Subcutaneous abdominal adipose tissue (tissue), 5 donors: ENCODE data around the gene LRRTM4.
"Not testable (repeated sequence)": the region's sequence is repeated elsewhere in the genome, so short reads cannot be mapped to it uniquely, and the experiment has no call there.

Experiments
- H3K27ac ChIP-seq: one replicate; pipeline ENCODE4 v1.7.0; 2013; ENCODE audit warnings: low read depth, mild to moderate bottlenecking, inconsistent platforms, low read length, moderate library complexity
- H3K27me3 ChIP-seq, 5 donors: one replicate each; pipeline ENCODE4 v1.7.0; 2013; ENCODE audit warnings: low read length in 5 of 5, inconsistent platforms in 1 of 5; ENCODE audit not compliant: control insufficient read depth in 5 of 5, insufficient read depth in 4 of 5
- H3K36me3 ChIP-seq, 5 donors: one replicate each; pipeline ENCODE4 v1.7.0; 2013; ENCODE audit warnings: low read length in 5 of 5; ENCODE audit not compliant: control insufficient read depth in 5 of 5, insufficient read depth in 5 of 5
- H3K4me1 ChIP-seq, 5 donors: one replicate each; pipeline ENCODE4 v1.7.0; 2013; ENCODE audit warnings: low read length in 5 of 5, mild to moderate bottlenecking in 3 of 5, moderate library complexity in 1 of 5; ENCODE audit not compliant: control insufficient read depth in 5 of 5, insufficient read depth in 5 of 5
- H3K4me3 ChIP-seq, 5 donors: one replicate each; pipeline ENCODE4 v1.7.0; 2013; ENCODE audit warnings: low read length in 5 of 5, low read depth in 1 of 5
- H3K9ac ChIP-seq, 5 donors: one replicate each; pipeline ENCODE4 v1.7.0; 2013; ENCODE audit warnings: low read length in 5 of 5, mild to moderate bottlenecking in 4 of 5, moderate library complexity in 3 of 5
- H3K9me3 ChIP-seq, 5 donors: one replicate each; pipeline ENCODE4 v1.7.0; 2013; ENCODE audit warnings: low read length in 5 of 5; ENCODE audit not compliant: control insufficient read depth in 5 of 5
- donor health status: healthy.
- donor health status: healthy.
- donor health status: healthy.
- donor health status: healthy.
- donor health status: healthy.

Gene LRRTM4

DNA sequence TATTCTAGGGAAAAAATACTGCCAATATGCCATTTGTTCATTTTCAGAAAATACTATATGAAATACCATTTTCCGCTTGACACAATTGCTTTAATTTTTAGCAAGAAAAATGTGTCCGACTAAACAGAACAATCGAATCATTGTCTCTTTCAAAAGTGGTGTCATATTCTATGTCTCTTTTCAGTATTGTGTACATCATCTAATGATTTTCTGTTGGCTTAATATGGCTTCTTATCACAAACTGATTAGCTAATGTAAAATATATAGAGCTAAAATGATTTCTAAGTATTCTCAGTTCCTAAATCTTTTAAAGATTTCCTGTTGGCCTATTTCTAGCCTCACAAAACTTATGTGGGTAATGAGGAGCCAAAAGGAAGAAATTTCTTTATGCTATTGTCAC lies 436.6 kb downstream of the LRRTM4 start:
- Histone ChIP-seq H3K27me3 (peaks cover 0 to 2% (median 0%) of the 10 kb centered on the region in 5 donors), H3K4me1 (no peaks in the 10 kb centered on the region), H3K4me3 (no peak overlapping the region), H3K9me3 (no peaks in the 10 kb centered on the region), H3K9ac (no peak overlapping the region), H3K27ac (no peak overlapping the region), H3K36me3 (no peaks in the 10 kb centered on the region)

- H3K4me1 ChIP-seq, result no peaks in the 10 kb centered on the region
- H3K4me3 ChIP-seq, result no peak overlapping the region
- no peak overlapping the region for H3K9ac ChIP-seq
- H3K27me3 ChIP-seq, result no peaks in the 10 kb centered on the region
- H3K27ac ChIP-seq, result no peak overlapping the region
- H3K36me3 ChIP-seq, result no peaks in the 10 kb centered on the region
- no peaks in the 10 kb centered on the region for H3K9me3 ChIP-seq
These were observed 440.6 kb downstream of the LRRTM4 start for GRCh38 chr2:77081597-77081996.

DNA sequence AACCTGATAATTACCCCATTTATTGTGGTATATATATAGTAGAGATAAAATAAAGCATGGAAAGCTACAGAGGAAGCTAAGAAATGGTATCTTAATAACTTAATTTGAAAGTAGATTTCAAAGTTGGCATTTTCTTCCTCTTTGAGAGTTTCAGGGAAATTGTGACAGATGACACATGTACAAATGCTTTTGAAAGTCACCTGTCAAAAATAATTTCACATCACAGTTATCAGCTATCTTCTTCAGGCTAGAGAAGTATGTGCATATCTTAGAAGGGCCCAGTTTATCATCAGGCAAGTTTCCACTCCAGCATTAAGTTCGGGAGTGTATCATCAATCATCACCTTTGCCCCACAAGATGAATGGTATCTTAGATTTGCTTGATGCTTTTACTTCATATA lies 457.9 kb downstream of the LRRTM4 start:
- Histone ChIP-seq H3K4me3 (no peak overlapping the region), H3K27me3 (no peaks in the 10 kb centered on the region), H3K9ac (no peak overlapping the region), H3K4me1 (no peaks in the 10 kb centered on the region), H3K36me3 (no peaks in the 10 kb centered on the region), H3K9me3 (peaks cover 0 to 3% (median 0%) of the 10 kb centered on the region in 5 donors), H3K27ac (no peak overlapping the region)

DNA sequence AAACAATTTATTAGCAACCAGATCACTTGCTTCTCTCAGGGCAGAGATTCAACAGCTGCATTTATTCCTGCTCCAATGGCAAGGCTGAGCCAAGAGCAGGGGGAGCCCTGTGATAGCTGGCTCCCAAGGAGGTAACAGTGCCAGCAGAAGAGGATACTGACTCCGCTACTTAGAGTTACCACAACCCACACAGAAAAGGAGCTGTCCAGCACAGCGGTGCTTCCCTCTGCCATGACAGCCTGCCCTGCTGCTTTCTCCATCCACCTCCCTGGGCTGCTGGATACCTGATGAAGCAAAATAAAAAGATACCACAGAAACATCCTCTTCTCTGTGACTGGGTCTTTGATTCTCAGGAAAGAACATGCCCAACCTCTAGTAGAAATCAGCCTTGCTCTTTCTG lies 467.2 kb downstream of the LRRTM4 start:
- Histone ChIP-seq H3K4me3 (no peak overlapping the region), H3K27ac (no peak overlapping the region), H3K36me3 (no peaks in the 10 kb centered on the region), H3K4me1 (peaks cover 0 to 10% (median 0%) of the 10 kb centered on the region in 5 donors), H3K27me3 (no peaks in the 10 kb centered on the region), H3K9me3 (no peaks in the 10 kb centered on the region), H3K9ac (no peak overlapping the region)

DNA sequence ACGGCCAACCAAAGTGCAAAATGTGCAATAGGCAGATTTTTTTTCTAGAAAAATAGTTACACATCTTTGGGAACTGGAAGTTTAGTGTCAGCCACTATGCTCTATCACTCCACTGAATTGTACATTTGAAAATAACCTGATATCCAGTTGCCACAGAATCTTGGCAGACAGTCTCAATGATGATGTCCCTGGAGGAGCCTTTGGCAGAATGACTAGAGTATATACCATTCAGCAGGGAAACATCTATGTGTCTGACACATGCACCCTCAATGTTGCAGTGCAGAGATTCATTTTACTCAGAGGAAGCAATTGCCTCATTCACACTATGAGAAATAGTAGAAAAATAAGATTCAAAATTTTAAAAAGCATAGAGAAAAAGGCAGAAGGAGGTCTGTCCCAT lies 475.8 kb downstream of the LRRTM4 start:
- Histone ChIP-seq H3K27ac (no peak overlapping the region), H3K27me3 (no peaks in the 10 kb centered on the region), H3K9ac (no peak overlapping the region), H3K4me1 (no peaks in the 10 kb centered on the region), H3K4me3 (no peak overlapping the region), H3K36me3 (no peaks in the 10 kb centered on the region), H3K9me3 (no peaks in the 10 kb centered on the region)

GRCh38 chr2:77045456-77045855 lies 476.7 kb downstream of the LRRTM4 start:
- not testable (repeated sequence) for H3K27me3 ChIP-seq, H3K36me3 ChIP-seq, H3K9me3 ChIP-seq, H3K27ac ChIP-seq, H3K4me1 ChIP-seq, H3K4me3 ChIP-seq, H3K9ac ChIP-seq

DNA sequence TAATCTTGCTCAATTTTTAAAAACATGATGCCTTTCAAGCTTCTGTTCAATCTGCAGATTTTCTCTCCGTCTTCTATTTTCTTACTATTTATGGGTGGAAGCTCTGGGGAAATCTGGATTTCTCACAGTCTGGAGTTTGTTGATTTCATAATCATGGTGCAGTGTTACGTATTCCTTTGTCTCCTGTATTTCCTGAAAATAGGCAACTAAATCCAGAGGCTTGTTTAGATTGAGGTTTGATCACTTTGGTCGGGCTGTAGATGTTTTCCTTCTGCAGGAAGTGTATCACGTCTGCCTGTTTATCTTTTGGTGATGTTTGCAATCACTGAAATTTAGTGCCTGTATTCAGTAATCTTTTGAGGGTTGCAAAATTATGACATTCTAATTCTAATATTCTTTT lies 487.7 kb downstream of the LRRTM4 start:
- Histone ChIP-seq H3K9me3 (no peaks in the 10 kb centered on the region), H3K27ac (no peak overlapping the region), H3K9ac (no peak overlapping the region), H3K36me3 (no peaks in the 10 kb centered on the region), H3K27me3 (no peaks in the 10 kb centered on the region), H3K4me1 (peaks cover 0 to 6% (median 0%) of the 10 kb centered on the region in 5 donors), H3K4me3 (no peak overlapping the region)

GRCh38 chr2:77029237-77029636 lies 492.9 kb downstream of the LRRTM4 start:
- not testable (repeated sequence) for H3K4me1 ChIP-seq, H3K27ac ChIP-seq, H3K9me3 ChIP-seq, H3K4me3 ChIP-seq, H3K9ac ChIP-seq, H3K27me3 ChIP-seq, H3K36me3 ChIP-seq

DNA sequence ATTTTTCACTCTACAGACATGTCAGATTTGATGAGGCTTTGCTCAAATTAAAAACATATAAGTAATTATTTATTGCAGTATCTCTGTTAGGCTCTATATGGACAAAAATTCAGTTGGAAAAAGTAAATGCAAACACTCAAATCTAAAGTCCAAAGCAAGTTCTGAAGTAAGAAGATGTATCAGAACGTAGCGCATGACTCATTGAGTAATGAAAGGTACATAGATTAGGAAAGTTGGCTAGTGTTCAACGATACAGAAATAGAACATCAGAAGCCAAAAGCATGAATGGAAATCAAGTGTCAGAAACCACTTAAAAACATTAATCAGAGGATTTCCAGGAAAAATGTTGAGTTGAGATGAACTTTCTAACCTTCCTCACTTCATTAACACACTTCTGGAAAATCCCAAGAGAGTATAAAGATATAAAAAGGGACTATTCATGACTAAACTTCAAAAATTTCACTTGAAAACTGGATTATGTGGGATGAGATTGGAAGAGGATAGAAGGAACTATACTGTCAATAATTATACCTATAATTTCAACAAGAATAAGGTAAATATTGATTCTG lies 494.1 kb downstream of the LRRTM4 start:
- H3K4me1 ChIP-seq, result no peaks in the 10 kb centered on the region
- no peaks in the 10 kb centered on the region for H3K9me3 ChIP-seq
- H3K27me3 ChIP-seq, result no peaks in the 10 kb centered on the region
- H3K9ac ChIP-seq, result no peak overlapping the region
- no peak overlapping the region for H3K4me3 ChIP-seq
- H3K36me3 ChIP-seq, result no peaks in the 10 kb centered on the region
- H3K27ac ChIP-seq, result no peak overlapping the region

- Histone ChIP-seq H3K4me3 (no peak overlapping the region), H3K27me3 (no peaks in the 10 kb centered on the region), H3K9ac (no peak overlapping the region), H3K9me3 (no peaks in the 10 kb centered on the region), H3K4me1 (no peaks in the 10 kb centered on the region), H3K36me3 (no peaks in the 10 kb centered on the region), H3K27ac (no peak overlapping the region)
These were observed 496.5 kb downstream of the LRRTM4 start for GRCh38 chr2:77025714-77026113.

DNA sequence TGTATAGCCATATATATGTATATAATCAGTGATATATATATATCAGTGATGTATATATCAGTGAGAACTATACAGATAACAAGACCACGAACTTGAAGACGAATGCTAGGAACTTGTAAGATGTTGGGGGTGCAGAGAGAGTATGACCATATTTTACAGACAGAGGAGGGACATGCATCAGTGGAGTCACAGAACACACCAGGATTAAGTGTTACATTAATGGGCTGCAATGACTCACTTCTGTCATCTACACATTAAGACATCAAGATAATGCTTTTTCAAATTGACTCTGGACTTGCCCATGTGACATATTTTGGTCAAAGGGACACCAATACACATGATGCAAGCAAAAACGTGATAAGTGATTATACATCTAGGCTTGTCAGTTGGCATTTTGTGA lies 501.0 kb downstream of the LRRTM4 start:
- Histone ChIP-seq H3K9ac (no peak overlapping the region), H3K4me1 (no peaks in the 10 kb centered on the region), H3K36me3 (no peaks in the 10 kb centered on the region), H3K9me3 (no peaks in the 10 kb centered on the region), H3K27me3 (no peaks in the 10 kb centered on the region), H3K27ac (no peak overlapping the region), H3K4me3 (no peak overlapping the region)
